ENCODE measurements around the gene PAAF1. TPM values are rescaled to one million over a fixed set of nuclear protein-coding genes. Genes with fewer than 3 reads are reported as not detected.

PAAF1 gene
- total RNA-seq, 3 donors from 2014 or later = 13.8 to 19.7 (median 14.8) TPM

DNA sequence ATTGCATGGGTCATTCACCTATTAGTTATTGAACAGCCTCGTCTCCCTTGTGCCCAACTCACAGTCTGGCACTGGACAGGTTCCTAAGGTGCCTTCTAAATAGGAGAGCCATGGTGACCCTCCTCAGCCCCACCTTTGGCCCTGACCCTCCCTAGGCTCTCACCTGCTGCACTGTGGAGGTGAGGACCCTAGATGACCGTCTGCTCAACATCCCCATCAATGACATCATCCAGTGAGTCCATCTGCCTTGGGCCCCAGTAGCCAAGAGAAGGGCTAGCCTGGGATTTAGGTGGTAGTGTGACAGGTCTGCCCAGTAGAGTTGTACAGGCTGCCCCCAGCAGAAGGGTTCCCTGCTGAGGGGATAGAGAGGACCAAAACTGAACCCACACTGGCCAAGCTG is 92.3 kb downstream of the PAAF1 start:
- ATAC-seq = no peak
- DNase-seq = peak in 1 of 3 donors; percentile 5
- no peak overlapping the region for H3K4me3 ChIP-seq
- peaks cover 14% of the 10 kb centered on the region for H3K4me1 ChIP-seq (ENCODE audit: low read depth)
- H3K9me3 ChIP-seq = no peaks in the 10 kb centered on the region
- intact Hi-C loops (cut with DNase I, micrococcal nuclease) = no loop called here
- TF ChIP-seq, protein P1, sequence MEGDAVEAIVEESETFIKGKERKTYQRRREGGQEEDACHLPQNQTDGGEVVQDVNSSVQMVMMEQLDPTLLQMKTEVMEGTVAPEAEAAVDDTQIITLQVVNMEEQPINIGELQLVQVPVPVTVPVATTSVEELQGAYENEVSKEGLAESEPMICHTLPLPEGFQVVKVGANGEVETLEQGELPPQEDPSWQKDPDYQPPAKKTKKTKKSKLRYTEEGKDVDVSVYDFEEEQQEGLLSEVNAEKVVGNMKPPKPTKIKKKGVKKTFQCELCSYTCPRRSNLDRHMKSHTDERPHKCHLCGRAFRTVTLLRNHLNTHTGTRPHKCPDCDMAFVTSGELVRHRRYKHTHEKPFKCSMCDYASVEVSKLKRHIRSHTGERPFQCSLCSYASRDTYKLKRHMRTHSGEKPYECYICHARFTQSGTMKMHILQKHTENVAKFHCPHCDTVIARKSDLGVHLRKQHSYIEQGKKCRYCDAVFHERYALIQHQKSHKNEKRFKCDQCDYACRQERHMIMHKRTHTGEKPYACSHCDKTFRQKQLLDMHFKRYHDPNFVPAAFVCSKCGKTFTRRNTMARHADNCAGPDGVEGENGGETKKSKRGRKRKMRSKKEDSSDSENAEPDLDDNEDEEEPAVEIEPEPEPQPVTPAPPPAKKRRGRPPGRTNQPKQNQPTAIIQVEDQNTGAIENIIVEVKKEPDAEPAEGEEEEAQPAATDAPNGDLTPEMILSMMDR (IDR thresholded peaks at IDR 0.05) = no peak
- H3K36me3 ChIP-seq (ENCODE audit: low read depth) = no peaks in the 10 kb centered on the region

DNA sequence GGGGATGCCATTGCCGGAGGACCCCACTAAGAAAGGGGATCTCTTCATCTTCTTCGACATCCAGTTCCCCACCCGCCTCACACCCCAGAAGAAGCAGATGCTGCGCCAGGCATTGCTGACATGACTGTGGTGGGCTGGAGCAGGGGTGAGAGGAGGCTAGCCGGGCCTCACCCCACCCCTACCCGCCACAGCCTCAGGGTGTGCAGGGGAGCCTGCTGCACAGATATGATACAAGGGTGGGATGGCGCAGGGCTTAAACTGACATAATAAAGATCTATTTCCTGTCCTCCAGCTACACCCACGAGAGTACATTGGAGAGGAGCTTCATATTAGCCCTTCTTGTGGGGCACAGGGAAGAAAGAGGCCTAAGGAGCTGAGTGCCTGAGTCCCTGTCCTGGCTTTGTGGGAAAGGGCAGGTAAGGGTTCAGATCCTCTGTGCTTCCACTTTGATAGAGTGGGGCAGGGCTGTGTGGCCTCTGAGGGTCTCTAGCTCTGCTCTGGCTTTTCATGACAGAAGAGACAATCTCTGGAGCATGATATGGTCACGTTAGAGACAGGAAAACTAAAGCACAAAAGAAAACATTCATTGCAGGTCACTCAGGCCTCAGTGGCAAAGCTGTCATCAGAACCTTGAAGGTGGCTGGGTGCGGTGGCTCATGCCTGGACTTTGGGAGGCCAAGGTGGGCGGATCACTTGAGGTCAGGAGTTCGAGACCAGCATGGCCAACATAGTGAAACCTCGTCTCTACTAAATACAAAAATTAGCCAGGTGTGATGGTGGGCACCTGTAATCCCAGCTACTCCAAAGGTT is 93.4 kb downstream of the PAAF1 start:
- intact Hi-C loops (cut with DNase I, micrococcal nuclease) = no loop called here
- TF ChIP-seq, protein P1 (IDR thresholded peaks at IDR 0.05) = no peak
- ATAC-seq (peak; percentile 11), DNase-seq (peak in 1 of 3 donors; percentile 28)
- Histone ChIP-seq H3K9me3 (no peaks in the 10 kb centered on the region), H3K4me3 (no peak overlapping the region), H3K4me1 (ENCODE audit: low read depth) (peaks cover 17% of the 10 kb centered on the region), H3K36me3 (ENCODE audit: low read depth) (no peaks in the 10 kb centered on the region)

DNA sequence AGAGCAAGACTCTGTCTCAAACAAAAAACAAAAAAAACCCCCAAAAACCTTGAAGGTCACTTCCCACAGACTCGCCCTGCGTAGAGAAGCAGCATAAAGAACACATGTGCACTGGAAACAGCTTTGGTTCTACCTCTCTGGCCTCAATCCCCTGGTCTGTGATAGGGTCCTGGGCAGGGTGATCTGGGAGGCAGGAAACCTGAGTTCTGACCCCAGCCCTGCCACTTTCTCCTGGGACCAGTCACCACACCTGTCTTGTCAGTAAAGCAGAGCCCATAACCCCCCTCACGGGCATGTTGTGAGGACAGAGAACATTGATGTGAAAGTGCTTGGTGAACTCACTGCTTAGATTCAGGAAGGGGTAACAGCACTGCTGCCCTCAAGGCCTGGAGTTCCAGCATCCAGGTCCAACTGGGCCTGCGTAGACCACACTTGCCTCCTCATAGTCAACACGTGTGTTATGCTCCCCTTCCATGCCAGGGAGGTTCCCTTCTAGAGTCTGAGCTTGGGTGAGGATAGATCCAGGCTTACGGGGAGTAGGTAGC is 94.4 kb downstream of the PAAF1 start:
- H3K36me3 ChIP-seq (ENCODE audit: low read depth) = no peaks in the 10 kb centered on the region
- intact Hi-C loops (cut with DNase I, micrococcal nuclease) = no loop called here
- DNase-seq (peak in 1 of 3 donors; percentile 12), ATAC-seq (no peak)
- H3K9me3 ChIP-seq = no peaks in the 10 kb centered on the region
- TF ChIP-seq, protein P1 (IDR thresholded peaks at IDR 0.05) = no peak
- H3K4me3 ChIP-seq = no peak overlapping the region
- peaks cover 17% of the 10 kb centered on the region for H3K4me1 ChIP-seq (ENCODE audit: low read depth)

DNA sequence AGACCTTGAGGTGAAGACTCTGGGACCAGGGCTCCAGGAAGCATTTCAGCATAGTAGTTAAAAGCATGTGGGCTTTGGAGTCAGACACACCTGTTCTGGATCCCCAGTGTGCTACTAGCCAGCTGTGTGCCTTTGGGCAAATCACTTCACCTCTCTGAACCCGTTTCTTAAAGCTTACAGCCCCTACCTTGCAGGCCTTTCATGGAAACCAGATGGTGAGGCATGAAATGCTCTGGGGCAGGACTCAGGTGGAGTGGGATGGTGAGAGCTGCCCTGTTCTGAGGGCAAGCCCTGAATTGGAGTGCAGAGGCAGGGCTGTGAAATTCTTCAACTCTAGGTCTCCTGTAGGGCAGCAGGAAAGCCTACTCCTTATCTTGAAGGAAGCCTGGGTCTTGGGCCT is 95.4 kb downstream of the PAAF1 start:
- Histone ChIP-seq H3K4me1 (ENCODE audit: low read depth) (peaks cover 17% of the 10 kb centered on the region), H3K36me3 (ENCODE audit: low read depth) (no peaks in the 10 kb centered on the region), H3K4me3 (no peak overlapping the region), H3K9me3 (no peaks in the 10 kb centered on the region)
- ATAC-seq = no peak
- peak in 1 of 3 donors; percentile 7 for DNase-seq
- TF ChIP-seq, protein P1 (IDR thresholded peaks at IDR 0.05) = no peak
- intact Hi-C loops (cut with DNase I, micrococcal nuclease) = no loop called here

DNA sequence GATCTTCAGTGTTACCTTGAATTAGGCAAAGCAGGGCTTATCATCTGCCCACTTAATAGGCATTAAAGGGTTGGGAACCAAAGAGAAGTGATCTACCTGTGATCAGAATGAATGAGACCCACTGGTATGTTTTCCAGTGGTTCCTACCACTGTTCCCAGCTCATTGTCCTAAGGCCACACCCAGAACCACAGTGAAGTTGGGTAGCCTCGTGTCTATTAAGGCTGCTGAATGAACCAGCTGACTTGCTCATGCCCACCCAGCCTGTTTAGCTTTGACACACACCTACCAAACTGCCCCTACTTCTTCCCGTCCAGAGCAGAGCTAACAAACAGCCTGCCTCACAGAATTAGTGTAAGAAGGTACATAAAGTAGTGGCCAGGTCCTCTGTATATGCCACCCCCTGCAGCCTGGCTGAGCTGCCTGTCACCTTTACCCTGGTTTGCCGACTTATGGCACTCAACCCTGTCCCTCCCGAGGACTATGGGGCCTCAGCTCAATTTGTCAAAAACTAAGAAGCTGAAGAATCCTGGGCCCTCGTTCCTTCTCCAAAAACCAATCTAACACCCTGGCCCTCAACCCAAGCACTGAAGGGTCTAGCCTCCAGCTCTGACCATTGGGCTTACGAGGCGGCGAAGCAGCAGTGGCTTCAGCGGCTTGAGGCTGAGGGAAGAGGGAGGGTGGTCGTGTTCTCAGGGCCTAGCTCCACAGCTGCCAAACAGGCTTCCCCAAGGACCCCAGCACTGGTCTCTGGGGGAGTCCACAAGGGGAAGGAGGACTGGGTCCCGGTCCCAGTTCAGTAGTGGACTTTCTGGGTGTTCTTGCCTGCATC is 96.0 kb downstream of the PAAF1 start:
- TF ChIP-seq, protein P1 (IDR thresholded peaks at IDR 0.05) = no peak
- peak in 1 of 3 donors; percentile 20 for DNase-seq
- no peaks in the 10 kb centered on the region for H3K9me3 ChIP-seq
- intact Hi-C loops (cut with DNase I, micrococcal nuclease) = no loop called here
- H3K4me3 ChIP-seq = no peak overlapping the region
- H3K4me1 ChIP-seq (ENCODE audit: low read depth) = peaks cover 17% of the 10 kb centered on the region
- ATAC-seq = peak; percentile 3
- no peaks in the 10 kb centered on the region for H3K36me3 ChIP-seq (ENCODE audit: low read depth)
